OCI-LY3 (cell line): ENCODE data around the gene TRIM15.

Experiments used
- EZH2phosphoT487 ChIP-seq: fragments of 200-600 bp; shearing (Covaris generic); IDR thresholded peaks from 2 replicates; pipeline ENCODE4 v1.6.1; 2018; ENCODE audit warnings: antibody characterized with exemption, mixed run types, low read depth
- TF ChIP-seq, protein P1 (sequence below): fragments of 200-600, 300-600 bp; sonication (generic); IDR thresholded peaks from 2 replicates; pipeline ENCODE4 v1.5.1; 2014; ENCODE audit warnings: antibody characterized with exemption, low read length, low read depth

DNA sequence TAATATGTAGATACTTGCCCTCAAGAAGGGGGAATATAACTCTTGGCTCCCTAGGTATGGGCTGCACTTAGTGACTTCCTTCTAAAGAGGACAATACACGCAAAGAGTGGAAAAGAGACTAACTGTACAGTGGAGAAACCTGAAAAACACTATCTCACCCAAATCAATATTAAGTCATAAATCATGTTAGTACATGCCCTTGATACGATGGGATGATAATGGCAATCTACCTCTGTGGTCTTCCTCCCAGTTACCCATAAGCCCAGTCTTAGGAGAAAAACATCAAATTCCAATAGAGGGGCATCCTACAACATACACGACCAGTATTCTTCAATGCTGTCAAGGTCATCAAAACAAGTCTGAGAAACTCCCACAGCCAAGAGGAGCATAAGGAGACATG, 48.6 kb downstream of the TRIM15 start:
- TF ChIP-seq, protein P1, sequence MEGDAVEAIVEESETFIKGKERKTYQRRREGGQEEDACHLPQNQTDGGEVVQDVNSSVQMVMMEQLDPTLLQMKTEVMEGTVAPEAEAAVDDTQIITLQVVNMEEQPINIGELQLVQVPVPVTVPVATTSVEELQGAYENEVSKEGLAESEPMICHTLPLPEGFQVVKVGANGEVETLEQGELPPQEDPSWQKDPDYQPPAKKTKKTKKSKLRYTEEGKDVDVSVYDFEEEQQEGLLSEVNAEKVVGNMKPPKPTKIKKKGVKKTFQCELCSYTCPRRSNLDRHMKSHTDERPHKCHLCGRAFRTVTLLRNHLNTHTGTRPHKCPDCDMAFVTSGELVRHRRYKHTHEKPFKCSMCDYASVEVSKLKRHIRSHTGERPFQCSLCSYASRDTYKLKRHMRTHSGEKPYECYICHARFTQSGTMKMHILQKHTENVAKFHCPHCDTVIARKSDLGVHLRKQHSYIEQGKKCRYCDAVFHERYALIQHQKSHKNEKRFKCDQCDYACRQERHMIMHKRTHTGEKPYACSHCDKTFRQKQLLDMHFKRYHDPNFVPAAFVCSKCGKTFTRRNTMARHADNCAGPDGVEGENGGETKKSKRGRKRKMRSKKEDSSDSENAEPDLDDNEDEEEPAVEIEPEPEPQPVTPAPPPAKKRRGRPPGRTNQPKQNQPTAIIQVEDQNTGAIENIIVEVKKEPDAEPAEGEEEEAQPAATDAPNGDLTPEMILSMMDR = no peak
- no peak for TF ChIP-seq EZH2phosphoT487
